H1 (cell line): Measurements from ENCODE around the gene ZFYVE27. TPM values are rescaled to one million over a fixed set of nuclear protein-coding genes. Genes with fewer than 3 reads are reported as not detected.

Experiments used
- CTCF ChIA-PET: fragments of 300-600 bp; sonication (Branson Sonifier 250); formaldehyde crosslinking; loops from one replicate; lab custom pipeline; 2021; ENCODE audit not compliant: partially characterized antibody; lab: Charles Lee
- POLR2A ChIA-PET: fragments of 300-600 bp; sonication (Branson Sonifier 250); formaldehyde crosslinking; loops from one replicate; lab custom pipeline; 2021; ENCODE audit warnings: inconsistent platforms; ENCODE audit not compliant: partially characterized antibody; lab: Charles Lee
- DNase-seq, 2 experiments: peaks; one replicate each; pipeline versions ENCODE4 v3.0.0 to v3.0.0-alpha.2; 2010 to 2022; ENCODE audit warnings: low spot score in 2 of 2, low read depth in 1 of 2, mixed read lengths in 1 of 2
- FAIRE-seq: peaks from 2 replicates; lab custom pipeline; 2011; peaks lifted over from hg19 to GRCh38; lab: Jason Lieb, UNC
- H2AFZ ChIP-seq: 2 replicates; pipeline ENCODE4 v1.8.1; 2012; ENCODE audit warnings: low read length, inconsistent platforms
- H2AK5ac ChIP-seq: 2 replicates; pipeline ENCODE4 v1.6.1; 2013; ENCODE audit warnings: low read depth, low read length
- H2BK120ac ChIP-seq: replicated peaks from 2 replicates; pipeline ENCODE3; 2013; ENCODE audit warnings: low read depth, low read length, inconsistent platforms
- H2BK12ac ChIP-seq: 2 replicates; pipeline ENCODE4 v1.6.1; 2013; ENCODE audit warnings: low read depth, low read length
- H2BK15ac ChIP-seq: 2 replicates; pipeline ENCODE4 v1.6.1; 2013; ENCODE audit warnings: low read length
- H2BK20ac ChIP-seq: 2 replicates; pipeline ENCODE4 v1.6.1; 2013; ENCODE audit warnings: low read length
- H2BK5ac ChIP-seq: 2 replicates; pipeline ENCODE4 v1.6.1; 2013; ENCODE audit warnings: low read depth, low read length
- H3K14ac ChIP-seq: 2 replicates; pipeline ENCODE4 v1.6.1; 2013; ENCODE audit warnings: inconsistent platforms; ENCODE audit not compliant: insufficient read length
- H3K18ac ChIP-seq: 2 replicates; pipeline ENCODE4 v1.6.1; 2013; ENCODE audit warnings: low read length; ENCODE audit errors: extremely low read depth
- H3K23ac ChIP-seq: 2 replicates; pipeline ENCODE4 v1.6.1; 2013; ENCODE audit warnings: inconsistent platforms; ENCODE audit not compliant: insufficient read length
- H3K23me2 ChIP-seq: 2 replicates; pipeline ENCODE4 v1.6.1; 2013; ENCODE audit warnings: low read depth, low read length
- H3K27ac ChIP-seq: 2 replicates; pipeline ENCODE4 v1.6.1; 2011; ENCODE audit warnings: low read depth, low read length, inconsistent platforms
- H3K27me3 ChIP-seq, 4 experiments: replicated peaks in 1 of 4; 1 replicate in 1 of 4; 2 replicates in 3 of 4; pipeline versions ENCODE4 v1.6.1 to v1.8.1; 2011 to 2013; ENCODE audit warnings: low read length in 3 of 4, mild to moderate bottlenecking in 3 of 4, inconsistent platforms in 2 of 4, mixed read lengths in 2 of 4, moderate library complexity in 1 of 4; ENCODE audit not compliant: control insufficient read depth in 3 of 4, insufficient read depth in 3 of 4; ENCODE audit errors: extremely low read depth in 1 of 4
- H3K36me3 ChIP-seq, 4 experiments: 2 replicates each; pipeline versions ENCODE4 v1.6.1 to v1.8.1; 2011 to 2013; ENCODE audit warnings: mild to moderate bottlenecking in 4 of 4, low read length in 3 of 4, moderate library complexity in 2 of 4, control low read depth in 1 of 4, inconsistent platforms in 1 of 4; ENCODE audit not compliant: insufficient read depth in 4 of 4, control insufficient read depth in 2 of 4
- H3K4ac ChIP-seq: replicated peaks from 2 replicates; pipeline ENCODE3; 2013; ENCODE audit warnings: low read length, low read depth, mixed read lengths, inconsistent platforms; ENCODE audit not compliant: insufficient read length
- H3K4me1 ChIP-seq, 4 experiments: replicated peaks in 1 of 4; 1 replicate in 1 of 4; 2 replicates in 3 of 4; pipeline versions ENCODE4 v1.6.1 to v1.8.1; 2011 to 2013; ENCODE audit warnings: low read length in 3 of 4, inconsistent platforms in 2 of 4, mixed read lengths in 1 of 4; ENCODE audit not compliant: insufficient read depth in 4 of 4, control insufficient read depth in 3 of 4
- H3K4me2 ChIP-seq, 2 experiments: 2 replicates each; pipeline versions ENCODE4 v1.6.1 to v1.8.1; 2011 to 2013; ENCODE audit warnings: low read depth in 2 of 2, low read length in 2 of 2, control low read depth in 1 of 2, inconsistent platforms in 1 of 2, mild to moderate bottlenecking in 1 of 2; ENCODE audit not compliant: insufficient read depth in 1 of 2
- H3K4me3 ChIP-seq, 4 experiments: fragments of 200-600, 300-600 bp in 1 of 4; sonication (generic), shearing (Covaris generic), sonication (Bioruptor Twin) in 1 of 4; 2 replicates each; pipeline versions ENCODE4 v1.5.1 to v1.8.1; 2011 to 2016; ENCODE audit warnings: low read length in 4 of 4, low read depth in 3 of 4, control low read depth in 2 of 4, inconsistent platforms in 2 of 4, mild to moderate bottlenecking in 2 of 4, mixed read lengths in 1 of 4, moderate library complexity in 1 of 4; ENCODE audit not compliant: insufficient read depth in 2 of 4; ENCODE audit errors: extremely low read depth in 1 of 4
- H3K56ac ChIP-seq: replicated peaks from 2 replicates; pipeline ENCODE3; 2013; ENCODE audit warnings: low read depth, mild to moderate bottlenecking, mixed read lengths, low read length, inconsistent platforms; ENCODE audit not compliant: insufficient read length
- H3K79me1 ChIP-seq: 2 replicates; pipeline ENCODE4 v1.6.1; 2013; ENCODE audit warnings: low read depth, low read length, control low read depth
- H3K79me2 ChIP-seq, 2 experiments: 2 replicates each; pipeline versions ENCODE4 v1.6.1 to v1.8.1; 2012 to 2013; ENCODE audit warnings: low read length in 2 of 2, mild to moderate bottlenecking in 2 of 2, inconsistent platforms in 1 of 2; ENCODE audit not compliant: insufficient read depth in 2 of 2, control insufficient read depth in 1 of 2
- H3K9ac ChIP-seq, 4 experiments: replicated peaks in 1 of 4; 1 replicate in 1 of 4; 2 replicates in 3 of 4; pipeline versions ENCODE4 v1.6.1 to v1.8.1; 2011 to 2013; ENCODE audit warnings: low read depth in 3 of 4, low read length in 3 of 4, control low read depth in 2 of 4, mild to moderate bottlenecking in 2 of 4, moderate library complexity in 2 of 4, inconsistent platforms in 1 of 4; ENCODE audit errors: extremely low read depth in 1 of 4
- H3K9me3 ChIP-seq, 2 experiments: 2 replicates each; pipeline versions ENCODE4 v1.6.1 to v1.8.1; 2012 to 2013; ENCODE audit warnings: mild to moderate bottlenecking in 2 of 2, moderate library complexity in 2 of 2, control low read depth in 1 of 2, inconsistent platforms in 1 of 2, low read depth in 1 of 2, low read length in 1 of 2, mixed read lengths in 1 of 2; ENCODE audit not compliant: insufficient read depth in 2 of 2
- H4K20me1 ChIP-seq, 2 experiments: replicated peaks in 1 of 2; 2 replicates each; pipeline versions ENCODE3 to v1.8.1; 2011 to 2013; ENCODE audit warnings: inconsistent platforms in 2 of 2, low read length in 2 of 2, mild to moderate bottlenecking in 1 of 2; ENCODE audit not compliant: insufficient read depth in 2 of 2, control insufficient read depth in 1 of 2
- H4K5ac ChIP-seq: 2 replicates; pipeline ENCODE4 v1.6.1; 2013; ENCODE audit warnings: low read length, low read depth, mixed read lengths, inconsistent platforms; ENCODE audit not compliant: insufficient read length
- H4K8ac ChIP-seq: 2 replicates; pipeline ENCODE4 v1.8.0; 2013; ENCODE audit warnings: mild to moderate bottlenecking, moderate library complexity, low read length, inconsistent platforms; ENCODE audit not compliant: insufficient read depth; ENCODE audit errors: extremely low read depth
- H4K91ac ChIP-seq: replicated peaks from 2 replicates; pipeline ENCODE3; 2013; ENCODE audit warnings: low read length, mixed read lengths, inconsistent platforms; ENCODE audit not compliant: insufficient read length
- ATF2 ChIP-seq: IDR thresholded peaks from 2 replicates; pipeline ENCODE4 v1.6.1; 2012; ENCODE audit warnings: low read length, inconsistent platforms
- POLR2A ChIP-seq, 2 experiments: IDR thresholded peaks; 1 replicate in 1 of 2; 2 replicates in 1 of 2; pipeline ENCODE4 v1.6.1; 2011; ENCODE audit warnings: low read depth in 2 of 2, low read length in 2 of 2, mild to moderate bottlenecking in 2 of 2; ENCODE audit errors: control extremely low read depth in 1 of 2
- SP2 ChIP-seq: IDR thresholded peaks from 2 replicates; pipeline ENCODE4 v1.6.1; 2012; ENCODE audit warnings: mild to moderate bottlenecking, low read length, inconsistent platforms
- WGBS, 2 experiments: shearing (Covaris generic) in 1 of 2; methylation state at CpG; one replicate each; pipeline versions ENCODE4 v1.1.6 to v1.1.7; 2013 to 2015; ENCODE audit warnings: low lambda C conversion rate in 2 of 2, mixed read lengths in 2 of 2, inconsistent platforms in 1 of 2, low coverage in 1 of 2, missing lambda C conversion rate in 1 of 2; ENCODE audit not compliant: insufficient replicate concordance in 2 of 2, insufficient coverage in 1 of 2, insufficient read length in 1 of 2; ENCODE audit errors: extremely low coverage in 1 of 2, missing lambda C conversion rate in 1 of 2; 5-methylcytosine and 5-hydroxymethylcytosine counted together
- polyA plus RNA-seq, 7 experiments: library from polyadenylated mRNA; depleted of rRNA in 3 of 7; stranded (reverse) in 5 of 7; unstranded in 2 of 7; fragments of >200 nt in 5 of 7; fragments of 200-250 nt in 2 of 7; gene quantifications; 1 replicate in 5 of 7; 2 replicates in 1 of 7; 4 replicates in 1 of 7; pipeline versions ENCODE4 v1.2.1 to v1.2.3, GENCODE V29; 2011 to 2013; ENCODE audit warnings: missing spikeins in 2 of 7, mixed read lengths in 2 of 7
- total RNA-seq: library from RNA; stranded (reverse); fragmentation: NEBNext Ultra II Directional; extraction: Animal tissue kit (Norgen Biotek cat#: 25700); gene quantifications from 2 replicates; pipeline ENCODE4 v1.2.1, GENCODE V29; 2021

The ZFYVE27 gene
- total and polyA plus RNA-seq, 2 of the 8 experiments (the other 6 are each of a cell fraction or from before 2014, with no cell fraction given) = 16.6 to 19.8 TPM

- Histone ChIP-seq H2AK5ac (peak overlapping the region; percentile 94), H4K8ac (peak overlapping the region; percentile 90; the same call in 1 of the 2 replicates), H4K91ac (peak overlapping the region; percentile 69), H2BK12ac (peak overlapping the region; percentile 95; the same call in 1 of the 2 replicates), H2BK5ac (peak overlapping the region; percentile 53), H3K4ac (peak overlapping the region; percentile 41), H3K9me3 (no peaks in the 10 kb centered on the region), H3K4me3 (peak overlapping the region; percentile 19 to 53 (median 37); a peak in 7 of 8 replicates), H2BK20ac (no peak overlapping the region; the same call in 1 of the 2 replicates), H3K4me2 (peak overlapping the region; percentile 63 to 84), H3K79me1 (no peaks in the 10 kb centered on the region), H3K4me1 (peaks cover 0 to 16% (median 5%) of the 10 kb centered on the region in 4 experiments; a peak in 4 of 7 replicates), H3K79me2 (peaks cover 0 to 8% of the 10 kb centered on the region in 2 experiments; a peak in 1 of 4 replicates), H4K20me1 (peaks cover 0 to 2% of the 10 kb centered on the region in 2 experiments), H2BK15ac (peak overlapping the region; percentile 55), H3K27me3 (peaks cover 0 to 7% (median 0%) of the 10 kb centered on the region in 4 experiments; a peak in 2 of 7 replicates), H3K36me3 (0 out of 8 replicates have a peak, but pooled peaks cover 0 to 2% (median 0%) of the 10 kb centered on the region in 4 experiments), H3K23ac (no peak overlapping the region), H3K56ac (no peak overlapping the region), H3K9ac (peak overlapping the region in 3 of 4 experiments; percentile 56 to 80 (median 66); a peak in 6 of 7 replicates), H3K23me2 (peaks cover 7% of the 10 kb centered on the region; the same call in 1 of the 2 replicates), H2BK120ac (no peak overlapping the region), H3K27ac (peak overlapping the region; percentile 42; the same call in 1 of the 2 replicates), H4K5ac (peak overlapping the region; percentile 81), H3K18ac (peak overlapping the region; percentile 95), H2AFZ (no peak overlapping the region), H3K14ac (no peak overlapping the region)
- ChIA-PET POLR2A (interaction anchor here (1.1 to 5.3 kb wide), 19 partner anchors 9 to 254 kb away, joined by 3 to 42 read pairs (median 6); partner anchors contain the start of genes MARVELD1 and ZFYVE27), CTCF (interaction anchor here (0.7 to 6.5 kb wide), 15 partner anchors 9 to 187 kb away, joined by 3 to 50 read pairs (median 5); partner anchors contain the start of genes MARVELD1 and ZFYVE27)
- TF ChIP-seq ATF2 = 0 out of 2 replicates have a peak, but pooled peaks have one; percentile 5
- TF ChIP-seq POLR2A (IDR thresholded peaks at IDR 0.05; ENCODE audit: control extremely low read depth in 1 of 2, low read depth in 2 of 2, low read length in 2 of 2) = peak in 1 of 2 experiments; percentile 19; a peak in 1 of 3 replicates
- TF ChIP-seq SP2 = no peak
- DNase-seq = no peak
- 71% methylated on average over 14 of the region's 14 CpGs; no CpG with 5 or more reads in 1 of the 2 experiments for WGBS, 2 experiments
- no peak for FAIRE-seq
Observed at GRCh38 chr10:97687785-97688781, 48.8 kb upstream of the ZFYVE27 start.
